A673 (cell line): ENCODE results near the gene TRIM59. TPM values are rescaled to one million over a fixed set of nuclear protein-coding genes. Genes with fewer than 3 reads are reported as not detected.

ENCODE experiments used
- BruUV-seq: library from RNA; stranded (reverse); fragments of 400-500 nt; replicated peaks from 2 replicates; lab custom pipeline; 2021; lab: Mats Ljungman, UMichigan
- CTCF ChIA-PET: fragments of 300-600 bp; sonication (Branson Sonifier 250); formaldehyde crosslinking; loops from one replicate; lab custom pipeline; 2022; ENCODE audit warnings: antibody characterized with exemption; lab: Charles Lee
- POLR2A ChIA-PET: fragments of 300-600 bp; sonication (Branson Sonifier 250); formaldehyde crosslinking; loops from one replicate; lab custom pipeline; 2022; ENCODE audit warnings: antibody characterized with exemption; ENCODE audit not compliant: low non-redundant PET; lab: Charles Lee
- DNase-seq: peaks from one replicate; pipeline ENCODE4 v3.0.0-alpha.2; 2015; ENCODE audit warnings: low spot score
- H3K27ac ChIP-seq: fragments of 200-600 bp; sonication (generic); 2 replicates; pipeline ENCODE4 v1.5.1; 2016; ENCODE audit warnings: mixed run types, low read depth, mild to moderate bottlenecking, mixed read lengths, antibody characterized with exemption, low read length; ENCODE audit not compliant: poor library complexity, severe bottlenecking
- H3K27me3 ChIP-seq: fragments of 200-600 bp; sonication (generic); replicated peaks from 2 replicates; pipeline ENCODE4 v1.6.1; 2017; ENCODE audit warnings: mixed run types, low read depth, mild to moderate bottlenecking, mixed read lengths, antibody characterized with exemption, low read length; ENCODE audit not compliant: insufficient read depth, poor library complexity
- H3K36me3 ChIP-seq: fragments of 200-600 bp; sonication (generic); 2 replicates; pipeline ENCODE4 v1.6.1; 2016; ENCODE audit warnings: mixed run types, mild to moderate bottlenecking, mixed read lengths, antibody characterized with exemption, low read length; ENCODE audit not compliant: insufficient read depth, poor library complexity, severe bottlenecking
- H3K4me1 ChIP-seq: fragments of 200-600 bp; sonication (generic); 2 replicates; pipeline ENCODE4 v1.6.1; 2017; ENCODE audit warnings: mixed run types, mild to moderate bottlenecking, mixed read lengths, antibody characterized with exemption, low read length; ENCODE audit not compliant: insufficient read depth, poor library complexity, severe bottlenecking
- H3K4me3 ChIP-seq: fragments of 200-600 bp; sonication (generic); 2 replicates; pipeline ENCODE4 v1.5.1; 2016; ENCODE audit warnings: low read depth, mixed run types, mild to moderate bottlenecking, mixed read lengths, low read length; ENCODE audit not compliant: poor library complexity, severe bottlenecking
- H3K9me3 ChIP-seq: fragments of 200-600 bp; sonication (generic); 2 replicates; pipeline ENCODE4 v1.6.1; 2016; ENCODE audit warnings: mixed run types, low read depth, mild to moderate bottlenecking, mixed read lengths, antibody characterized with exemption, low read length; ENCODE audit not compliant: poor library complexity, severe bottlenecking
- EZH2 ChIP-seq: fragments of 200-600 bp; sonication (generic); IDR thresholded peaks from 2 replicates; pipeline ENCODE4 v1.6.1; 2017; ENCODE audit warnings: borderline replicate concordance, low read depth, mild to moderate bottlenecking, mixed read lengths, antibody characterized with exemption, low read length; ENCODE audit not compliant: poor library complexity, severe bottlenecking
- intact Hi-C: fragments of 100-400 bp; cut with micrococcal nuclease; formaldehyde crosslinking; loops from one replicate; pipeline ENCODE4 v1.10.0; 2022; ENCODE audit not compliant: unreplicated experiment
- total RNA-seq: library from RNA; stranded (reverse); gene quantifications from 2 replicates; pipeline ENCODE4 v1.2.3, GENCODE V29; 2021
- TF ChIP-seq, protein P1 (sequence below): fragments of 300-800, 200-600 bp; sonication (generic); conservative IDR thresholded peaks from 2 replicates; pipeline ENCODE4 v1.5.1; 2017; ENCODE audit warnings: low read depth, mild to moderate bottlenecking, antibody characterized with exemption, low read length, moderate library complexity, mixed read lengths

Gene TRIM59
- total RNA-seq, 1 experiment from 2014 or later = 15.3 TPM

DNA sequence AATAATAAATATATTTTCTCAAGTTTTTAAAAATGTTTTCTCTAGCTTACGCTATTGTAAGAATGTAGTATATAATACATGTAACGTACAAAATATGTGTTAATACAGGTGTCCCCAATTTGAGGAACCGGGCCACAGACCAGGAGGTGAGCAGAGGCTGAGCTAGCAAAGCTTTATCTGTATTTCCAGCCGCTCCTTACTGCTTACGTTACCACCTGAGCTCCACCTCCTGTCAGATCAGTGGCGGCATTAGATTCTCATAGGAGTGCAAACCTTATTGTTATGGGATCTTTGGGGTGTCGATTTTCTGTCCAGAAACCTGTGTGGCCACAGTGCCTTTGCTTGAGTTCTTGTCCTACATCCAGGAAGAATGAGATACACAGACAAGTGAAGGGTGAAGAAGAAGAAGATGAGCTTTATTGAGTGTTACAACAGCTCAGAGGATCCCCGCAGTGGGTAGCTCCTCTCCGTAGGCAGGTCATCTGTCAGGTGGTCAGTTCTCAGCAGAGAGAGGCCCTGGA lies 9.9 kb upstream of the TRIM59 start:
- intact Hi-C loops = no loop called here
- no TSS peak for BruUV-seq
- no peak for TF ChIP-seq EZH2
- TF ChIP-seq, protein P1, sequence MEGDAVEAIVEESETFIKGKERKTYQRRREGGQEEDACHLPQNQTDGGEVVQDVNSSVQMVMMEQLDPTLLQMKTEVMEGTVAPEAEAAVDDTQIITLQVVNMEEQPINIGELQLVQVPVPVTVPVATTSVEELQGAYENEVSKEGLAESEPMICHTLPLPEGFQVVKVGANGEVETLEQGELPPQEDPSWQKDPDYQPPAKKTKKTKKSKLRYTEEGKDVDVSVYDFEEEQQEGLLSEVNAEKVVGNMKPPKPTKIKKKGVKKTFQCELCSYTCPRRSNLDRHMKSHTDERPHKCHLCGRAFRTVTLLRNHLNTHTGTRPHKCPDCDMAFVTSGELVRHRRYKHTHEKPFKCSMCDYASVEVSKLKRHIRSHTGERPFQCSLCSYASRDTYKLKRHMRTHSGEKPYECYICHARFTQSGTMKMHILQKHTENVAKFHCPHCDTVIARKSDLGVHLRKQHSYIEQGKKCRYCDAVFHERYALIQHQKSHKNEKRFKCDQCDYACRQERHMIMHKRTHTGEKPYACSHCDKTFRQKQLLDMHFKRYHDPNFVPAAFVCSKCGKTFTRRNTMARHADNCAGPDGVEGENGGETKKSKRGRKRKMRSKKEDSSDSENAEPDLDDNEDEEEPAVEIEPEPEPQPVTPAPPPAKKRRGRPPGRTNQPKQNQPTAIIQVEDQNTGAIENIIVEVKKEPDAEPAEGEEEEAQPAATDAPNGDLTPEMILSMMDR = no peak
- Histone ChIP-seq H3K4me3 (no peak overlapping the region), H3K27me3 (no peaks in the 10 kb centered on the region), H3K9me3 (no peaks in the 10 kb centered on the region), H3K27ac (no peak overlapping the region), H3K4me1 (no peaks in the 10 kb centered on the region), H3K36me3 (no peaks in the 10 kb centered on the region)
- CTCF ChIA-PET = no interaction called here
- no peak for DNase-seq
- POLR2A ChIA-PET = interaction anchor here (0.6 kb wide), 1 partner anchor 8 kb away, joined by 4 read pairs; no protein-coding TSS in a partner anchor

DNA sequence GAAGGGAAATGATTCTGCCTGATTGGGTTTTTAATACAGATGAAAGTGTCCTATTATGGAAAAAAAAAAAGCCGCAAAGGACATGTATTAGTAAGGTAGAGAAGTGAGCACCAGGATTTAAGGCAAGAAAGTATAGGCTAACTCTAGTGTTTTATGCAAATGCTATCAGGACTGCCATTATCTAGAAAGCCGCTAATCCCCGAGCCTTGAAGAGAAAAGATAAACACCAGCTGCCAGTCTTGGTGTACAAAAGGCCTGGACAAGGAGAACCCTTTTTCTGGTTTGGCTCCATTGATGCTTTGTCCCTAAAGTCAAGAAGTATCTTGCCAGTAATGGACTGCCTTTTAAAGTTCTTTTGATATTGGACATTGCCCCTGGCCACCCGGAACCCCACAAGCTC lies 8.6 kb upstream of the TRIM59 start:
- H3K9me3 ChIP-seq = no peaks in the 10 kb centered on the region
- POLR2A ChIA-PET = no interaction called here
- no peaks in the 10 kb centered on the region for H3K4me1 ChIP-seq
- H3K4me3 ChIP-seq = no peak overlapping the region
- no peaks in the 10 kb centered on the region for H3K36me3 ChIP-seq
- intact Hi-C loops = no loop called here
- no peak for DNase-seq
- CTCF ChIA-PET = no interaction called here
- BruUV-seq = no TSS peak
- no peaks in the 10 kb centered on the region for H3K27me3 ChIP-seq
- TF ChIP-seq EZH2 = no peak
- TF ChIP-seq, protein P1 = no peak
- H3K27ac ChIP-seq = no peak overlapping the region

DNA sequence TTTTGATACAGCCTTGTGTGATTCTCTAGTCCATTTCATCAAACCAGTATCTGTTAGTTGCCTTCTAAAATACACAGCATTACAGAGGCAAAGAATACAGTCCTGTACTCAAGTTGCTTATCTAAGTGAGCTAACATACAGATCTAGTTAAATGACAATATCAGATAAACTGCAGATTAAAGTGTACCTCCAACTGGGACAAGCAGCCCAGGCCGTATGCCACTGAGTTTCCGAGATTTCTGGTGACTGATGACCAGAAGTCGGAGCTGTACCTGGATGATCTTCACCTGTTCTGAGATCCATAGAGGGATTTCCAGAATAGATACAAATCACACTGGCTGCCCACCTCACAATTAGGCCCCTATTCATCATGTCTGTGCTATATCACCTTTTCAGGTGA lies 6.3 kb upstream of the TRIM59 start:
- no peak overlapping the region for H3K27ac ChIP-seq
- no TSS peak for BruUV-seq
- no peak for TF ChIP-seq EZH2
- TF ChIP-seq, protein P1 = no peak
- H3K4me3 ChIP-seq = no peak overlapping the region
- intact Hi-C loops = no loop called here
- H3K9me3 ChIP-seq = no peaks in the 10 kb centered on the region
- H3K4me1 ChIP-seq = no peaks in the 10 kb centered on the region
- DNase-seq = no peak
- CTCF ChIA-PET = no interaction called here
- POLR2A ChIA-PET = no interaction called here
- no peaks in the 10 kb centered on the region for H3K27me3 ChIP-seq
- H3K36me3 ChIP-seq = no peaks in the 10 kb centered on the region
